Activated gamma-delta T cell treated with anti-CD3 and anti-CD28 coated beads, Interleukin-2, amount 50 U/mL, for 16 hours (primary cell): Measurements from ENCODE around the gene CD33.
"Not testable (repeated sequence)": the region's sequence is repeated elsewhere in the genome, so short reads cannot be mapped to it uniquely, and the experiment has no call there.

ENCODE experiments used
- DNase-seq: peaks from one replicate; pipeline ENCODE4 v3.0.0-alpha.2; 2020; ENCODE audit warnings: low read depth

Gene CD33

GRCh38 chr19:51224898-51225393, at the start of gene CD33:
CD33 (plus strand) TSS chr19:51225080; CDS start chr19:51225119, 39 bp downstream.
- DNase-seq, result not testable (repeated sequence)

GRCh38 chr19:51179256-51179655, 45.6 kb upstream of the CD33 start:
- no peak for DNase-seq

GRCh38 chr19:51181377-51181912, 43.4 kb upstream of the CD33 start:
- no peak for DNase-seq

GRCh38 chr19:51181913-51182419, 42.9 kb upstream of the CD33 start:
- no peak for DNase-seq

GRCh38 chr19:51183629-51184028, 41.3 kb upstream of the CD33 start:
- no peak for DNase-seq

GRCh38 chr19:51185069-51185867, 39.6 kb upstream of the CD33 start:
- DNase-seq, result no peak

- no peak for DNase-seq
Observed at GRCh38 chr19:51185868-51186215, 39.0 kb upstream of the CD33 start.

- no peak for DNase-seq
Observed at GRCh38 chr19:51186323-51186722, 38.6 kb upstream of the CD33 start.

- no peak for DNase-seq
Observed at GRCh38 chr19:51187395-51188226, 37.3 kb upstream of the CD33 start.

- no peak for DNase-seq
Observed at GRCh38 chr19:51188227-51188559, 36.7 kb upstream of the CD33 start.

GRCh38 chr19:51192689-51193088, 32.2 kb upstream of the CD33 start:
- DNase-seq, result no peak

- no peak for DNase-seq
Observed at GRCh38 chr19:51194527-51195315, 30.2 kb upstream of the CD33 start.

GRCh38 chr19:51195316-51195586, 29.6 kb upstream of the CD33 start:
- no peak for DNase-seq

- DNase-seq, result no peak
Observed at GRCh38 chr19:51195616-51196015, 29.3 kb upstream of the CD33 start.

GRCh38 chr19:51196181-51196580, 28.7 kb upstream of the CD33 start:
- DNase-seq, result no peak

GRCh38 chr19:51198641-51199040, 26.2 kb upstream of the CD33 start:
- no peak for DNase-seq

GRCh38 chr19:51200071-51200666, 24.7 kb upstream of the CD33 start:
- no peak for DNase-seq

GRCh38 chr19:51201712-51202111, 23.2 kb upstream of the CD33 start:
- no peak for DNase-seq

- DNase-seq, result no peak
Observed at GRCh38 chr19:51203916-51204315, 21.0 kb upstream of the CD33 start.

- no peak for DNase-seq
Observed at GRCh38 chr19:51204321-51204720, 20.6 kb upstream of the CD33 start.

- no peak for DNase-seq
Observed at GRCh38 chr19:51207747-51208146, 17.1 kb upstream of the CD33 start.
